CD4-positive, CD25-positive, alpha-beta regulatory T cell (primary cell): ENCODE results near the gene WWOX. TPM values are rescaled to one million over a fixed set of nuclear protein-coding genes. Genes with fewer than 3 reads are reported as not detected.

Source experiments
- ATAC-seq, 2 donors: fragments of 150-1000 bp; cut with Tn5 transposase; one replicate each; pipeline ENCODE4 v1.10.0; 2021; ENCODE audit warnings: low read depth in 2 of 2, moderate number of reproducible peaks in 2 of 2, moderate library complexity in 1 of 2
- DNase-seq, 3 donors: peaks; one replicate each; pipeline versions ENCODE4 v3.0.0 to v3.0.0-alpha.2; 2012 to 2022; ENCODE audit warnings: mixed read lengths in 1 of 3
- H3K27ac ChIP-seq: one replicate; pipeline ENCODE4 v1.7.0; 2013; ENCODE audit warnings: mild to moderate bottlenecking, low read length; ENCODE audit not compliant: insufficient read depth, poor library complexity, severe bottlenecking
- H3K27me3 ChIP-seq: one replicate; pipeline ENCODE4 v1.7.0; 2013; ENCODE audit warnings: low read length; ENCODE audit not compliant: control insufficient read depth, insufficient read depth
- H3K36me3 ChIP-seq: one replicate; pipeline ENCODE4 v1.7.0; 2013; ENCODE audit warnings: mild to moderate bottlenecking, low read length, moderate library complexity; ENCODE audit not compliant: control insufficient read depth, insufficient read depth
- H3K4me1 ChIP-seq: 2 replicates; pipeline ENCODE4 v1.7.0; 2013; ENCODE audit warnings: mild to moderate bottlenecking, low read length; ENCODE audit not compliant: insufficient read depth, control insufficient read depth, poor library complexity, severe bottlenecking
- H3K4me3 ChIP-seq: one replicate; pipeline ENCODE4 v1.7.0; 2013; ENCODE audit warnings: low read depth, mild to moderate bottlenecking, low read length, moderate library complexity
- H3K9me3 ChIP-seq, 2 experiments: 1 replicate in 1 of 2; 2 replicates in 1 of 2; pipeline ENCODE4 v1.7.0; 2013; ENCODE audit warnings: low read length in 2 of 2, mild to moderate bottlenecking in 1 of 2, moderate library complexity in 1 of 2; ENCODE audit not compliant: control insufficient read depth in 2 of 2
- H3K27ac Mint-ChIP-seq, 3 donors: one replicate each; pipeline ENCODE4 v1.8.0; 2020 to 2022; ENCODE audit warnings: mild to moderate bottlenecking in 3 of 3, mixed read lengths in 3 of 3, moderate library complexity in 2 of 3
- H3K27me3 Mint-ChIP-seq: one replicate; pipeline ENCODE4 v1.8.0; 2022; ENCODE audit warnings: mild to moderate bottlenecking, mixed read lengths
- H3K36me3 Mint-ChIP-seq: one replicate; pipeline ENCODE4 v1.8.0; 2020; ENCODE audit warnings: mixed read lengths
- H3K4me1 Mint-ChIP-seq, 4 donors: one replicate each; pipeline ENCODE4 v1.8.0; 2020 to 2022; ENCODE audit warnings: mixed read lengths in 4 of 4, mild to moderate bottlenecking in 1 of 4
- H3K4me3 Mint-ChIP-seq, 4 donors: one replicate each; pipeline ENCODE4 v1.8.0; 2020 to 2022; ENCODE audit warnings: mild to moderate bottlenecking in 4 of 4, mixed read lengths in 4 of 4, moderate library complexity in 3 of 4
- H3K9me3 Mint-ChIP-seq, 7 donors: one replicate each; pipeline ENCODE4 v1.8.0; 2020 to 2022; ENCODE audit warnings: mixed read lengths in 7 of 7, mild to moderate bottlenecking in 3 of 7, moderate library complexity in 2 of 7
- polyA plus RNA-seq, 4 donors: library from polyadenylated mRNA; unstranded; fragments of 300-500 nt; fragmentation: Illumina TruSeq; gene quantifications; one replicate each; pipeline ENCODE4 v1.2.3, GENCODE V29; 2021
- total RNA-seq: library from RNA; stranded (reverse); gene quantifications from one replicate; pipeline ENCODE4 v1.2.3, GENCODE V29; 2022

The WWOX gene
- total and polyA plus RNA-seq, 5 donors from 2014 or later: 10.3 to 18.6 (median 12.8) TPM

- Mint-ChIP-seq H3K4me3 (peak overlapping the region in 1 of 4 donors; percentile 17), H3K4me1 (peaks cover 32 to 56% (median 44%) of the 10 kb centered on the region in 4 donors), H3K36me3 (no peaks in the 10 kb centered on the region), H3K27ac (no peak overlapping the region), H3K9me3 (peaks cover 0 to 3% (median 0%) of the 10 kb centered on the region in 7 donors), H3K27me3 (no peaks in the 10 kb centered on the region)
- no peak overlapping the region for H3K27ac ChIP-seq
- H3K4me1 ChIP-seq: peaks cover 41% of the 10 kb centered on the region
- no peaks in the 10 kb centered on the region for H3K36me3 ChIP-seq
- no peaks in the 10 kb centered on the region for H3K27me3 ChIP-seq
- ATAC-seq (no peak), DNase-seq (no peak)
- H3K4me3 ChIP-seq: no peak overlapping the region
- H3K9me3 ChIP-seq: no peaks in the 10 kb centered on the region
Measured at GRCh38 chr16:78746718-78747117, 647.3 kb downstream of the WWOX start.

- H3K27ac Mint-ChIP-seq: peak overlapping the region in 2 of 3 donors; percentile 22 to 62
Measured at GRCh38 chr16:78748220-78748929, 648.9 kb downstream of the WWOX start.

GRCh38 chr16:78749745-78750268, 650.4 kb downstream of the WWOX start:
- H3K27me3 ChIP-seq: no peaks in the 10 kb centered on the region
- ATAC-seq (peak; percentile 53 to 69), DNase-seq (peak in 2 of 3 donors; percentile 16 to 42)
- peak overlapping the region; percentile 26 to 70 (median 62) for H3K27ac Mint-ChIP-seq
- H3K4me1 ChIP-seq: peaks cover 20% of the 10 kb centered on the region
- H3K4me3 Mint-ChIP-seq: peak overlapping the region; percentile 17 to 75 (median 51)
- no peaks in the 10 kb centered on the region for H3K9me3 ChIP-seq
- H3K36me3 ChIP-seq: no peaks in the 10 kb centered on the region
- H3K4me1 Mint-ChIP-seq: peaks cover 17 to 31% (median 24%) of the 10 kb centered on the region in 4 donors
- no peaks in the 10 kb centered on the region for H3K36me3 Mint-ChIP-seq
- peaks cover 0 to 4% (median 0%) of the 10 kb centered on the region in 7 donors for H3K9me3 Mint-ChIP-seq
- peak overlapping the region; percentile 55 for H3K27ac ChIP-seq
- H3K27me3 Mint-ChIP-seq: no peaks in the 10 kb centered on the region
- peak overlapping the region; percentile 62 for H3K4me3 ChIP-seq

More at GRCh38 chr16:78748220-78748929, 648.9 kb downstream of the WWOX start:
- ATAC-seq (no peak), DNase-seq (no peak)
- Mint-ChIP-seq H3K4me1 (peaks cover 18 to 39% (median 29%) of the 10 kb centered on the region in 4 donors), H3K36me3 (no peaks in the 10 kb centered on the region), H3K27me3 (no peaks in the 10 kb centered on the region), H3K4me3 (peak overlapping the region in 2 of 4 donors; percentile 54 to 79), H3K9me3 (peaks cover 0 to 3% (median 0%) of the 10 kb centered on the region in 7 donors)
- H3K4me1 ChIP-seq: peaks cover 26% of the 10 kb centered on the region
- no peaks in the 10 kb centered on the region for H3K9me3 ChIP-seq
- no peak overlapping the region for H3K27ac ChIP-seq
- no peak overlapping the region for H3K4me3 ChIP-seq
- H3K27me3 ChIP-seq: no peaks in the 10 kb centered on the region
- no peaks in the 10 kb centered on the region for H3K36me3 ChIP-seq

- Histone ChIP-seq H3K4me1 (peaks cover 20% of the 10 kb centered on the region), H3K36me3 (no peaks in the 10 kb centered on the region), H3K27me3 (no peaks in the 10 kb centered on the region), H3K4me3 (no peak overlapping the region), H3K27ac (no peak overlapping the region), H3K9me3 (no peaks in the 10 kb centered on the region)
- Mint-ChIP-seq H3K36me3 (no peaks in the 10 kb centered on the region), H3K9me3 (peaks cover 0 to 4% (median 0%) of the 10 kb centered on the region in 7 donors), H3K27ac (peak overlapping the region in 1 of 3 donors; percentile 62), H3K4me3 (peak overlapping the region in 1 of 4 donors; percentile 50), H3K4me1 (peaks cover 17 to 30% (median 22%) of the 10 kb centered on the region in 4 donors), H3K27me3 (no peaks in the 10 kb centered on the region)
- DNase-seq: no peak
- no peak for ATAC-seq
Measured at GRCh38 chr16:78750611-78751010, 651.2 kb downstream of the WWOX start.

- no peak overlapping the region for H3K4me3 Mint-ChIP-seq
- peaks cover 17 to 30% (median 22%) of the 10 kb centered on the region in 4 donors for H3K4me1 Mint-ChIP-seq
- H3K36me3 Mint-ChIP-seq: no peaks in the 10 kb centered on the region
- peaks cover 0 to 3% (median 0%) of the 10 kb centered on the region in 7 donors for H3K9me3 Mint-ChIP-seq
- no peaks in the 10 kb centered on the region for H3K27me3 ChIP-seq
- DNase-seq: no peak
- no peaks in the 10 kb centered on the region for H3K36me3 ChIP-seq
- no peaks in the 10 kb centered on the region for H3K9me3 ChIP-seq
- no peak overlapping the region for H3K27ac ChIP-seq
- H3K4me1 ChIP-seq: peaks cover 20% of the 10 kb centered on the region
- no peaks in the 10 kb centered on the region for H3K27me3 Mint-ChIP-seq
- ATAC-seq: no peak
- no peak overlapping the region for H3K4me3 ChIP-seq
- peak overlapping the region in 1 of 3 donors; percentile 16 for H3K27ac Mint-ChIP-seq
Measured at GRCh38 chr16:78751601-78752000, 652.1 kb downstream of the WWOX start.

- Mint-ChIP-seq H3K4me3 (no peak overlapping the region), H3K27ac (peak overlapping the region in 1 of 3 donors; percentile 72), H3K27me3 (no peaks in the 10 kb centered on the region), H3K9me3 (peaks cover 0 to 3% (median 0%) of the 10 kb centered on the region in 7 donors), H3K36me3 (no peaks in the 10 kb centered on the region), H3K4me1 (peaks cover 2 to 12% (median 9%) of the 10 kb centered on the region in 4 donors)
- ATAC-seq: no peak
- no peaks in the 10 kb centered on the region for H3K27me3 ChIP-seq
- no peaks in the 10 kb centered on the region for H3K36me3 ChIP-seq
- H3K4me3 ChIP-seq: no peak overlapping the region
- H3K9me3 ChIP-seq: no peaks in the 10 kb centered on the region
- no peak for DNase-seq
- peaks cover 8% of the 10 kb centered on the region for H3K4me1 ChIP-seq
- H3K27ac ChIP-seq: no peak overlapping the region
Measured at GRCh38 chr16:78754713-78755112, 655.3 kb downstream of the WWOX start.

- no peaks in the 10 kb centered on the region for H3K27me3 Mint-ChIP-seq
- ATAC-seq: no peak
- Histone ChIP-seq H3K27ac (no peak overlapping the region), H3K27me3 (no peaks in the 10 kb centered on the region), H3K4me3 (no peak overlapping the region), H3K4me1 (no peaks in the 10 kb centered on the region), H3K36me3 (no peaks in the 10 kb centered on the region), H3K9me3 (no peaks in the 10 kb centered on the region)
- peak overlapping the region in 2 of 3 donors; percentile 14 for H3K27ac Mint-ChIP-seq
- no peaks in the 10 kb centered on the region for H3K36me3 Mint-ChIP-seq
- H3K4me1 Mint-ChIP-seq: no peaks in the 10 kb centered on the region
- no peak overlapping the region for H3K4me3 Mint-ChIP-seq
- peaks cover 0 to 3% (median 0%) of the 10 kb centered on the region in 7 donors for H3K9me3 Mint-ChIP-seq
- no peak for DNase-seq
Measured at GRCh38 chr16:78755751-78756661, 656.6 kb downstream of the WWOX start.
